PC-9 (cell line): Measurements from ENCODE around the gene MKS1. TPM values are rescaled to one million over a fixed set of nuclear protein-coding genes. Genes with fewer than 3 reads are reported as not detected.

Experiments
- BruUV-seq: library from RNA; stranded (reverse); fragments of 400-500 nt; replicated peaks from 2 replicates; lab custom pipeline; 2021; lab: Mats Ljungman, UMichigan
- CTCF ChIA-PET: fragments of 300-600 bp; sonication (Branson Sonifier 250); formaldehyde crosslinking; loops from one replicate; lab custom pipeline; 2022; ENCODE audit warnings: antibody characterized with exemption; lab: Charles Lee
- POLR2A ChIA-PET: fragments of 300-600 bp; sonication (Branson Sonifier 250); formaldehyde crosslinking; loops from one replicate; lab custom pipeline; 2022; ENCODE audit warnings: antibody characterized with exemption; ENCODE audit not compliant: unreplicated experiment; lab: Charles Lee
- DNase-seq, 2 experiments: peaks; one replicate each; pipeline versions ENCODE4 v3.0.0 to v3.0.0-alpha.2; 2015 to 2022; ENCODE audit warnings: mixed read lengths in 1 of 2
- H2AFZ ChIP-seq: fragments of 200-600 bp; sonication (generic); 2 replicates; pipeline ENCODE4 v1.8.1; 2017; ENCODE audit warnings: antibody characterized with exemption
- H3F3A ChIP-seq: fragments of 200-600 bp; sonication (generic); 2 replicates; pipeline ENCODE4 v1.8.1; 2017; ENCODE audit warnings: antibody characterized with exemption, mild to moderate bottlenecking, low read depth; ENCODE audit not compliant: insufficient read depth
- H3K27ac ChIP-seq: fragments of 200-600 bp; sonication (generic); 2 replicates; pipeline ENCODE4 v1.6.1; 2016; ENCODE audit warnings: mixed run types
- H3K27me3 ChIP-seq: fragments of 200-600 bp; sonication (generic); 2 replicates; pipeline ENCODE4 v1.6.1; 2016; ENCODE audit warnings: low read depth, mixed run types; ENCODE audit not compliant: insufficient read depth
- H3K36me3 ChIP-seq: fragments of 200-600 bp; sonication (generic); 2 replicates; pipeline ENCODE4 v1.6.1; 2016; ENCODE audit warnings: low read depth, mixed run types
- H3K4me1 ChIP-seq: fragments of 200-600 bp; sonication (generic); replicated peaks from 2 replicates; pipeline ENCODE4 v1.6.1; 2016; ENCODE audit warnings: mixed run types; ENCODE audit not compliant: insufficient read depth
- H3K4me2 ChIP-seq: fragments of 200-600 bp; sonication (generic); 2 replicates; pipeline ENCODE4 v1.6.1; 2017; ENCODE audit warnings: mixed run types
- H3K4me3 ChIP-seq: fragments of 200-600 bp; sonication (generic); 2 replicates; pipeline ENCODE4 v1.6.1; 2016; ENCODE audit warnings: mixed run types
- H3K79me2 ChIP-seq: fragments of 200-600 bp; sonication (generic); 2 replicates; pipeline ENCODE4 v1.6.1; 2017; ENCODE audit warnings: low read depth, mixed run types
- H3K9me2 ChIP-seq: fragments of 200-600 bp; sonication (generic); 2 replicates; pipeline ENCODE4 v1.8.1; 2017; ENCODE audit warnings: mild to moderate bottlenecking; ENCODE audit not compliant: insufficient read depth
- H3K9me3 ChIP-seq: fragments of 200-600 bp; sonication (generic); 2 replicates; pipeline ENCODE4 v1.8.1; 2016; ENCODE audit warnings: low read depth; ENCODE audit not compliant: insufficient read depth
- H4K20me1 ChIP-seq: fragments of 200-600 bp; sonication (generic); 2 replicates; pipeline ENCODE4 v1.8.1; 2017; ENCODE audit not compliant: insufficient read depth
- CTCF ChIP-seq: fragments of 200-600 bp; sonication (generic); conservative IDR thresholded peaks from 2 replicates; pipeline ENCODE4 v1.6.1; 2017; ENCODE audit warnings: mixed run types, antibody characterized with exemption, mild to moderate bottlenecking, moderate library complexity
- EZH2 ChIP-seq: fragments of 200-600 bp; sonication (generic); IDR thresholded peaks from 2 replicates; pipeline ENCODE4 v1.8.0; 2017; ENCODE audit warnings: antibody characterized with exemption, low read depth
- intact Hi-C: fragments of 100-400 bp; cut with micrococcal nuclease; formaldehyde crosslinking; loops from one replicate; pipeline ENCODE4 v1.10.0; 2022; ENCODE audit not compliant: unreplicated experiment
- total RNA-seq: library from RNA; stranded (reverse); gene quantifications from 2 replicates; pipeline ENCODE4 v1.2.3, GENCODE V29; 2021

The MKS1 gene
- total RNA-seq, 1 experiment from 2014 or later: 28.6 TPM

- CTCF ChIA-PET: interaction anchor here (0.5 to 0.6 kb wide), 2 partner anchors 56 to 149 kb away, joined by 3 read pairs; no protein-coding TSS in a partner anchor
- Histone ChIP-seq H3K4me2 (no peak overlapping the region), H2AFZ (no peak overlapping the region), H3K79me2 (no peaks in the 10 kb centered on the region), H4K20me1 (no peaks in the 10 kb centered on the region), H3K9me3 (no peaks in the 10 kb centered on the region), H3K27ac (no peak overlapping the region), H3K36me3 (no peaks in the 10 kb centered on the region), H3K4me3 (no peak overlapping the region), H3K9me2 (no peaks in the 10 kb centered on the region), H3K4me1 (no peaks in the 10 kb centered on the region), H3F3A (no peaks in the 10 kb centered on the region), H3K27me3 (peaks cover 82% of the 10 kb centered on the region)
- no peak for TF ChIP-seq CTCF
- POLR2A ChIA-PET: interaction anchor here (0.5 kb wide), 1 partner anchor 71 kb away, joined by 5 read pairs; no protein-coding TSS in a partner anchor
- no peak for DNase-seq
- intact Hi-C loops: no loop called here
- BruUV-seq: no TSS peak
Measured at GRCh38 chr17:58170622-58171021, 48.4 kb downstream of the MKS1 start.

GRCh38 chr17:58166682-58167081 lies 52.4 kb downstream of the MKS1 start, which contains the start of gene OR4D2:
OR4D2 (plus strand) TSS chr17:58166982; CDS start chr17:58169656, 2,674 bp downstream.
- ChIA-PET POLR2A (no interaction called here), CTCF (no interaction called here)
- no peak for TF ChIP-seq CTCF
- no peak for TF ChIP-seq EZH2
- no peak within 1 kb of the TSS for H3K4me3 ChIP-seq
- no TSS peak for BruUV-seq
- 0 out of 2 replicates have a peak, but pooled peaks cover 3% of the 10 kb centered on the region for H3K9me2 ChIP-seq
- DNase-seq: no peak
- H3K4me2 ChIP-seq: no peak within 1 kb of the TSS
- intact Hi-C loops: no loop called here
- H3K79me2 ChIP-seq: no peaks in the 10 kb centered on the region
- H2AFZ ChIP-seq: no peak within 1 kb of the TSS
- no peaks in the 10 kb centered on the region for H3K36me3 ChIP-seq
- H3K27me3 ChIP-seq: peaks cover 92% of the 10 kb centered on the region
- H3K27ac ChIP-seq: no peak within 1 kb of the TSS
- H4K20me1 ChIP-seq: no peaks in the 10 kb centered on the region
- H3K4me1 ChIP-seq: no peaks in the 10 kb centered on the region
- no peaks in the 10 kb centered on the region for H3F3A ChIP-seq
- H3K9me3 ChIP-seq: no peaks in the 10 kb centered on the region

GRCh38 chr17:58165981-58166380 lies 53.1 kb downstream of the MKS1 start:
- H3K79me2 ChIP-seq: no peaks in the 10 kb centered on the region
- ChIA-PET POLR2A (no interaction called here), CTCF (no interaction called here)
- H3K9me3 ChIP-seq: no peaks in the 10 kb centered on the region
- intact Hi-C loops: no loop called here
- TF ChIP-seq EZH2: no peak
- no peak for TF ChIP-seq CTCF
- no peaks in the 10 kb centered on the region for H3K4me1 ChIP-seq
- 0 out of 2 replicates have a peak, but pooled peaks cover 3% of the 10 kb centered on the region for H3K9me2 ChIP-seq
- BruUV-seq: no TSS peak
- no peak overlapping the region for H3K4me3 ChIP-seq
- H3K27me3 ChIP-seq: peaks cover 93% of the 10 kb centered on the region
- no peaks in the 10 kb centered on the region for H3F3A ChIP-seq
- H3K36me3 ChIP-seq: no peaks in the 10 kb centered on the region
- H3K4me2 ChIP-seq: no peak overlapping the region
- no peak overlapping the region for H3K27ac ChIP-seq
- no peak overlapping the region for H2AFZ ChIP-seq
- DNase-seq: no peak
- no peaks in the 10 kb centered on the region for H4K20me1 ChIP-seq
